ENCODE measurements around the gene GPRASP2. TPM values are rescaled to one million over a fixed set of nuclear protein-coding genes. Genes with fewer than 3 reads are reported as not detected.
"Not testable (repeated sequence)": the region's sequence is repeated elsewhere in the genome, so short reads cannot be mapped to it uniquely, and the experiment has no call there.

GPRASP2 gene
- total RNA-seq = 8.0 TPM
- long read RNA-seq, partial matches to known transcripts = 9 of 27 reads
- long read RNA-seq, other reads (novel, unspliced or antisense) = 14 of 27 reads

DNA sequence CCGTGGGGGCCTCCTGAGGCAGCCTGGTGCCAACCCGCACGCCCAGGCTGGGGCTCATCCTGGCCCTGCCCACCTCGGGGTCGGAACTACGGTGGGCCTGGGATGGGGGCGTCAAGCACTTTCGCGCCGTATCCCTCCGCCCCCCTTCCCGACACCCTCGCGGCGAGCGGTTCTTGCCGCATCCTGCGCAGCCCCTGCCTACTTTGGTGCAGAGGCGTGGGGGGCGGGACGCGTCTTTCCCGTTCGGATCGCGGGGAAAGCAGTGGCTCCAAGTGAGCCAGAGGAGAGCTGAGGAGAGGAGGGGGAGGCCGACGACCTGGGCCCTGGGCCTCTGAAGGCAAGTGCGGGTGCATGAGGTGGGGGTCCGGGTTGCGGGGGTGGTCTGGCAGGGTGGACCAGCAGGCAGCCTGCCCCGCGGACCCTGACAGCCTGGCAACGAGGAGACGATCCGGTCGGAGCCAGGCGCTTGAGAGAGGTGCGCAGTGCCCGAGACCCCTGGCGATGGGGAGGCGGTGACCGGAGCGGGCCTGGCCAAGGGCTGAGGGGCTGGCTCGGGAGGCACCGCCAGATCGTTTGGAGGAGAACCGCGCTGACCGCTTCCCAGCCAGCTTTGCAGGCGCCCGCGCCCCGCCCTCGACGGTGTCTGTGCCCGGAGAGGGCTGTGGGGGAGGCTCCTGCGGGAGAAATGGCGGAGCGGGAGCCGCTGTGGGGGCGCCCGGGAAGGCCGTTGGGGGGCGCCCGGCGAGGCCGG is at the start of gene GPRASP2:
Gene GPRASP2 (plus strand): TSS at position 233 of the 751 bp plus-strand sequence. CDS start 2,422 bp downstream, outside the sequence.
- DNase-seq = peak; percentile 76
- H3K4me3 ChIP-seq = peak within 1 kb of the TSS; percentile 60
- intact Hi-C loops (cut with DNase I) = no loop called here
- H3K36me3 ChIP-seq = no peaks in the 10 kb centered on the region
- TF ChIP-seq, protein P1, sequence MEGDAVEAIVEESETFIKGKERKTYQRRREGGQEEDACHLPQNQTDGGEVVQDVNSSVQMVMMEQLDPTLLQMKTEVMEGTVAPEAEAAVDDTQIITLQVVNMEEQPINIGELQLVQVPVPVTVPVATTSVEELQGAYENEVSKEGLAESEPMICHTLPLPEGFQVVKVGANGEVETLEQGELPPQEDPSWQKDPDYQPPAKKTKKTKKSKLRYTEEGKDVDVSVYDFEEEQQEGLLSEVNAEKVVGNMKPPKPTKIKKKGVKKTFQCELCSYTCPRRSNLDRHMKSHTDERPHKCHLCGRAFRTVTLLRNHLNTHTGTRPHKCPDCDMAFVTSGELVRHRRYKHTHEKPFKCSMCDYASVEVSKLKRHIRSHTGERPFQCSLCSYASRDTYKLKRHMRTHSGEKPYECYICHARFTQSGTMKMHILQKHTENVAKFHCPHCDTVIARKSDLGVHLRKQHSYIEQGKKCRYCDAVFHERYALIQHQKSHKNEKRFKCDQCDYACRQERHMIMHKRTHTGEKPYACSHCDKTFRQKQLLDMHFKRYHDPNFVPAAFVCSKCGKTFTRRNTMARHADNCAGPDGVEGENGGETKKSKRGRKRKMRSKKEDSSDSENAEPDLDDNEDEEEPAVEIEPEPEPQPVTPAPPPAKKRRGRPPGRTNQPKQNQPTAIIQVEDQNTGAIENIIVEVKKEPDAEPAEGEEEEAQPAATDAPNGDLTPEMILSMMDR (IDR thresholded peaks at IDR 0.05) = no peak
- H3K27me3 ChIP-seq = no peaks in the 10 kb centered on the region
- peak; percentile 90 for ATAC-seq
- H3K27ac ChIP-seq = peak within 1 kb of the TSS; percentile 80
- H3K9me3 ChIP-seq = no peaks in the 10 kb centered on the region
- H3K4me1 ChIP-seq = no peaks in the 10 kb centered on the region

DNA sequence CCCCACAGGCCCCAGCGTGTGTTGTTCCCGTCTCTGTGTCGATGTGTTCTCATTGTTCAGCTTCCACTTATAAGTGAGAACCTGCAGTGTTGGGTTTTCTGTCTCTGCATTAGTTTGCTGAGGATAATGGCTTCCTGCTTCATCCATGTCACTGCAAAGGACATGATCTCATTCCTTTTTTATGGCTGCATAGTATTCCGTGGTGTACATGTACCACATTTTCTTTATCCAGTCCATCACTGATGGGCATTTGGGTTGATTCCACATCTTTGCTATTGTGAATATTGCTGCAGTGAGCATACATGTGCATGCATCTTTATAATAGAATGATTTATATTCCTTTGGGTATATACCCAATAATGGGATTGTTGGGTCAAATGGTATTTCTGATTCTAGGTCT is 48.4 kb upstream of the GPRASP2 start:
- H3K9me3 ChIP-seq; H3K27ac ChIP-seq; H3K4me3 ChIP-seq; DNase-seq; ATAC-seq; intact Hi-C loops (cut with DNase I); H3K4me1 ChIP-seq; H3K27me3 ChIP-seq; H3K36me3 ChIP-seq: not testable (repeated sequence)

DNA sequence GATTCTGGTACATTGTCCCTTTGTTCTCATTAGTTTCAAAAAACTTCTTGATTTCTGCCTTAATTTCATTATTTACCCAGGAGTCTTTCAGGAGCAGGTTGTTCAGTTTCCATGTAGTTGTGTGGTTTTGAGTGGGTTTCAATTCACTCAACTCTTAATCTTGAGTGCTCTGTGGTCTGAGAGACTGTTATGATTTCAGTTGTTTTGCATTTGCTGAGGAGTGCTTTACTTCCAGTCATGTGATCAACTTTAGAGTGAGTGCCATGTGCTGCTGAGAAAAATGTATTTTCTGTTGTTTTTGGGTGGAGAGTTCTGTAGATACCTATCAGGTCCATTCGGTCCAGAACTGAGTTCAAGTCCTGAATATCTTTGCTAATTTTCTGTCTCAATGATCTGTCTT is 45.2 kb upstream of the GPRASP2 start:
- H3K4me3 ChIP-seq; intact Hi-C loops (cut with DNase I); ATAC-seq; DNase-seq; H3K36me3 ChIP-seq; H3K27me3 ChIP-seq; H3K27ac ChIP-seq; H3K9me3 ChIP-seq; H3K4me1 ChIP-seq: not testable (repeated sequence)

DNA sequence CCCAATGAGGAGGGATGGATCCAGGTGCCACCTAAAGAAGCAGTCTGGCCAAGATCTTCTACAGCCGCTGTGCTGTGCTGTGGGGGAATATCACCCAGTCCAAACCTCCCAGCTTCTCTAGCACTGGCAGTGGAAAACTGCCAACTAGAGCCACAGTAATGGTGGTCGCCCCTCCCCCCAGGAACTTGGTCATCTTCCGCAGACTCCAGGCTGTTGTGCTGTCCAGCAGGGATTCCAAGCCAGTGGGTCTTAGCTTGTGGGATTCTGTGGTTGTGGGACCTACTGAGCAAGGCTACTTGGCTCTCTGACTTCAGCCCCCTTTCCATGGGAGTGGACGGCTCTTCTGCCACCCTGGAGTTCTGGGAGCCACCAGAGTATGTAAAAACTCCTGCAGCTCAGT is 42.7 kb upstream of the GPRASP2 start:
- Histone ChIP-seq H3K4me1 (no peaks in the 10 kb centered on the region), H3K4me3 (no peak overlapping the region), H3K27me3 (no peaks in the 10 kb centered on the region), H3K27ac (no peak overlapping the region), H3K9me3 (no peaks in the 10 kb centered on the region), H3K36me3 (no peaks in the 10 kb centered on the region)
- intact Hi-C loops (cut with DNase I) = no loop called here
- ATAC-seq (no peak), DNase-seq (no peak)
- TF ChIP-seq, protein P1 (IDR thresholded peaks at IDR 0.05) = no peak

DNA sequence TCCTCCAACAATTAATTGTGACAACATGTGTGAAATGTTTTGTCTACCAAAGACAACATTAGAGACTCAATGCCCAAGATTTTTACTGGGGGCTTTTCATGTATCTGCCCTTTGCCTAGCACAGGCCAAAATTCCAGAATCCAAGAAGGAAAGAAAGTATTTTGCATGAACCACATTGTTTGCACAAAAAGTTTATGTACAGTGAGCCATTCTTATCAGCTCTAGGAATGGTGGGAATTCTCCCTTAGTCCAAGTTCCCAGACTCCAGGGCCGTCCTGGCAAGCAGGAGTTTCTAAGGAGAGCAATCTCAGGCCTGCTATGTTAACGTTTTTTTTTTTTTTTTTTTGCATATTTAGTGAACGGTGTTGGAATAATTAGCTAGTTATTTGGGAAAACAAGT is 39.4 kb upstream of the GPRASP2 start:
- Histone ChIP-seq H3K9me3 (no peaks in the 10 kb centered on the region), H3K36me3 (no peaks in the 10 kb centered on the region), H3K27ac (no peak overlapping the region), H3K4me3 (no peak overlapping the region), H3K4me1 (no peaks in the 10 kb centered on the region), H3K27me3 (no peaks in the 10 kb centered on the region)
- no peak for DNase-seq
- ATAC-seq = no peak
- TF ChIP-seq, protein P1 (IDR thresholded peaks at IDR 0.05) = no peak
- intact Hi-C loops (cut with DNase I) = no loop called here

DNA sequence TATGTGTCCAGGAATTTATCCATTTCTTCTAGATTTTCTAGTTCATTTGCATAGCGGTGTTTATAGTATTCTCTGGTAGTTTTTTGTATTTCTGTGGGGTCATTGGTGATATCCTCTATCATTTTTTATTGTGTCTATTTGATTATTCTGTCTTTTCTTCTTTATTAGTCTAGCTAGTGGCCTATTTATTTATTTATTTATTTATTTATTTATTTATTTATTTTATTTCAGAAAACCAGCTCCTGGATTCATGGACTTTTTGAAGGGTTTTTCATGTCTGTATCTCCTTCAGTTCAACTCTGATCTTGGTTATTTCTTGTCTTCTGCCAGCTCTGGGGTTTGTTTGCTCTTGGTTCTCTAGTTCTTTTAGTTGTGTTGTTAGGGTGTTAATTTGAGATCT is 34.8 kb upstream of the GPRASP2 start:
- ATAC-seq; H3K27me3 ChIP-seq; H3K27ac ChIP-seq; H3K9me3 ChIP-seq; H3K36me3 ChIP-seq; intact Hi-C loops (cut with DNase I); H3K4me3 ChIP-seq; DNase-seq; H3K4me1 ChIP-seq: not testable (repeated sequence)

DNA sequence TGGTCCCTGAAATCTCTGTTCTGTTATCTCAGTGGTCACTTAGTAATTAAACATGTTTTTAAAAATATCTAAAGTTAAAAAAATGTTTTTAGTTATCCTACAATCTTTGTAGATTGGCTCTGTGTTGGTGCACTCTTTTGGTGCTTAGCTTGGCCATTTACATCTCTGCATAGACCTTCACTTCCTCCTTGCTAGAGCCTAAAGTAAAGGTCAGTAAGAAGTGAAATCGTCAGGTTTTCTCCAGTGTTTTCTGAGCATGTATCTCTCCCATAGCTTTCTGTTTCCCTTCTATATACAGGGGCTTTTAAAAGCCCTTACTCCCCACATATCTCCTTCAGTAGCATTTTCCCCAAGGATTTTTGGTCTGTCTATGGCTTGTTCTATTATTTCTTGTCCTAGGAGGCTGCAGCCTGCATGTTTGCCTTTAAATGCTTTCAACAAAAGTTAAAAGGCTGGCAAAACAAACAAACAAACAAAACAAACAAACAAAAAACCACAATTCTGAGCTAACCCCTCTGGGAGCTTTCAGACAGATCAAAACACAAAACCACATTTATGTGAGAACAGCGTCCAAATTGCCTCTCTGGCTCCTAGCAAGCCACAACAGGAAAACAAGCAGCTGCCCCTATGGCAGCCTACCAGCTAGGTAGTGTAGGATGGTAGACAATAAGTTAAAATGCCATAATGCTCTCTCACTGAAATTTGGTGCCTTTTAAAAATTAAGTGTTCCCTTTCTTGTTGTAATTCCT is 27.3 kb upstream of the GPRASP2 start:
- H3K36me3 ChIP-seq = no peaks in the 10 kb centered on the region
- intact Hi-C loops (cut with DNase I) = no loop called here
- H3K9me3 ChIP-seq = no peaks in the 10 kb centered on the region
- DNase-seq = no peak
- TF ChIP-seq, protein P1 (IDR thresholded peaks at IDR 0.05) = no peak
- ATAC-seq = no peak
- H3K4me3 ChIP-seq = no peak overlapping the region
- H3K27me3 ChIP-seq = no peaks in the 10 kb centered on the region
- H3K4me1 ChIP-seq = no peaks in the 10 kb centered on the region
- H3K27ac ChIP-seq = no peak overlapping the region

All from upper lobe of right lung (tissue), 1 donor.